Smooth muscle cell (in vitro differentiated cells): ENCODE results near the gene SH3GL2. TPM values are rescaled to one million over a fixed set of nuclear protein-coding genes. Genes with fewer than 3 reads are reported as not detected.

Experiments
- DNase-seq: peaks from one replicate; lab custom pipeline; 2025; ENCODE audit not compliant: unreplicated experiment; lab: John Stamatoyannopoulos, UW
- H2AFZ ChIP-seq: fragments of 200-600 bp; sonication (generic); 2 replicates; pipeline ENCODE4 v1.6.0; 2016; ENCODE audit warnings: antibody characterized with exemption, low read depth, mild to moderate bottlenecking
- H3F3A ChIP-seq: fragments of 200-600 bp; sonication (generic); 2 replicates; pipeline ENCODE4 v1.6.0; 2017; ENCODE audit warnings: antibody characterized with exemption, low read depth
- H3K27ac ChIP-seq: fragments of 200-600 bp; sonication (generic); 2 replicates; pipeline ENCODE4 v1.5.1; 2016; ENCODE audit warnings: low read depth, mild to moderate bottlenecking
- H3K27me3 ChIP-seq: fragments of 200-600 bp; sonication (generic); 2 replicates; pipeline ENCODE4 v1.6.1; 2016; ENCODE audit warnings: low read depth, mild to moderate bottlenecking
- H3K36me3 ChIP-seq: fragments of 200-600 bp; sonication (generic); 2 replicates; pipeline ENCODE4 v1.5.1; 2016; ENCODE audit warnings: low read depth
- H3K4me1 ChIP-seq: fragments of 200-600 bp; sonication (generic); 2 replicates; pipeline ENCODE4 v1.5.1; 2016; ENCODE audit warnings: low read depth
- H3K4me2 ChIP-seq: fragments of 200-600 bp; sonication (generic); 2 replicates; pipeline ENCODE4 v1.6.0; 2016; ENCODE audit warnings: mild to moderate bottlenecking
- H3K4me3 ChIP-seq: fragments of 200-600 bp; sonication (generic); 2 replicates; pipeline ENCODE4 v1.5.1; 2016; ENCODE audit warnings: mild to moderate bottlenecking
- H3K79me2 ChIP-seq: fragments of 200-600 bp; sonication (generic); 2 replicates; pipeline ENCODE4 v1.6.0; 2016; ENCODE audit warnings: low read depth, mild to moderate bottlenecking
- H3K9ac ChIP-seq: fragments of 200-600 bp; sonication (generic); 2 replicates; pipeline ENCODE4 v1.6.0; 2016; ENCODE audit warnings: low read depth
- H3K9me3 ChIP-seq: fragments of 200-600 bp; sonication (generic); replicated peaks from 2 replicates; pipeline ENCODE4 v1.5.1; 2016; ENCODE audit warnings: low read depth
- H4K20me1 ChIP-seq: fragments of 200-600 bp; sonication (generic); 2 replicates; pipeline ENCODE4 v1.6.0; 2016; ENCODE audit warnings: low read depth
- CTCF ChIP-seq: fragments of 200-600 bp; sonication (generic); IDR thresholded peaks from 2 replicates; pipeline ENCODE4 v1.5.1; 2017; ENCODE audit warnings: borderline replicate concordance, mild to moderate bottlenecking, antibody characterized with exemption; ENCODE audit not compliant: insufficient read depth, poor library complexity, severe bottlenecking
- WGBS: methylation state at CpG from one replicate; pipeline ENCODE4 v1.1.7; 2016; ENCODE audit warnings: low lambda C conversion rate; 5-methylcytosine and 5-hydroxymethylcytosine counted together
- polyA plus RNA-seq: library from polyadenylated mRNA; unstranded; fragments of >200 nt; fragmentation: Nextera tagmentation; extraction: Ambion mirVana; gene quantifications from 2 replicates; pipeline ENCODE4 v1.2.1, GENCODE V29; 2016
- total RNA-seq: library from RNA; depleted of rRNA; stranded (reverse); fragments of >200 nt; gene quantifications from 2 replicates; pipeline ENCODE4 v1.2.3, GENCODE V29; 2014

Gene SH3GL2
- total and polyA plus RNA-seq, 2 experiments from 2014 or later = not detected

GRCh38 chr9:17660158-17660557 lies 81.3 kb downstream of the SH3GL2 start:
- no peaks in the 10 kb centered on the region for H3K4me1 ChIP-seq
- H3K4me2 ChIP-seq = no peak overlapping the region
- DNase-seq = no peak
- no peaks in the 10 kb centered on the region for H4K20me1 ChIP-seq
- H3K36me3 ChIP-seq = no peaks in the 10 kb centered on the region
- no peak overlapping the region for H2AFZ ChIP-seq
- no peak for TF ChIP-seq CTCF
- no peak overlapping the region for H3K4me3 ChIP-seq
- 91% methylated on average over 3 of the region's 3 CpGs for WGBS
- peaks cover 30% of the 10 kb centered on the region for H3K27me3 ChIP-seq
- no peaks in the 10 kb centered on the region for H3K79me2 ChIP-seq
- H3K9me3 ChIP-seq = no peaks in the 10 kb centered on the region
- no peak overlapping the region for H3K27ac ChIP-seq
- H3F3A ChIP-seq = no peaks in the 10 kb centered on the region
- H3K9ac ChIP-seq = no peak overlapping the region

GRCh38 chr9:17665450-17665849 lies 86.6 kb downstream of the SH3GL2 start:
- no peaks in the 10 kb centered on the region for H3F3A ChIP-seq
- DNase-seq = no peak
- no peaks in the 10 kb centered on the region for H3K4me1 ChIP-seq
- H3K27ac ChIP-seq = no peak overlapping the region
- no peaks in the 10 kb centered on the region for H3K9me3 ChIP-seq
- H4K20me1 ChIP-seq = no peaks in the 10 kb centered on the region
- no peak overlapping the region for H3K4me3 ChIP-seq
- H3K36me3 ChIP-seq = no peaks in the 10 kb centered on the region
- H3K9ac ChIP-seq = no peak overlapping the region
- H3K4me2 ChIP-seq = no peak overlapping the region
- 91% methylated on average over 3 of the region's 3 CpGs for WGBS
- peaks cover 41% of the 10 kb centered on the region for H3K27me3 ChIP-seq
- H3K79me2 ChIP-seq = no peaks in the 10 kb centered on the region
- no peak overlapping the region for H2AFZ ChIP-seq
- no peak for TF ChIP-seq CTCF

GRCh38 chr9:17669206-17669605 lies 90.3 kb downstream of the SH3GL2 start:
- Histone ChIP-seq H3K4me3 (no peak overlapping the region), H3K4me2 (no peak overlapping the region), H3K27me3 (peaks cover 43% of the 10 kb centered on the region), H2AFZ (no peak overlapping the region), H3K4me1 (no peaks in the 10 kb centered on the region), H4K20me1 (no peaks in the 10 kb centered on the region), H3K27ac (no peak overlapping the region), H3K79me2 (no peaks in the 10 kb centered on the region), H3K36me3 (no peaks in the 10 kb centered on the region), H3K9ac (no peak overlapping the region), H3F3A (no peaks in the 10 kb centered on the region), H3K9me3 (no peaks in the 10 kb centered on the region)
- no peak for DNase-seq
- TF ChIP-seq CTCF = no peak
- 83% methylated on average over 4 of the region's 4 CpGs for WGBS

GRCh38 chr9:17682684-17683083 lies 103.8 kb downstream of the SH3GL2 start:
- no peaks in the 10 kb centered on the region for H4K20me1 ChIP-seq
- no peaks in the 10 kb centered on the region for H3K36me3 ChIP-seq
- H3K4me2 ChIP-seq = no peak overlapping the region

More at GRCh38 chr9:17682684-17683083, 103.8 kb downstream of the SH3GL2 start:
- Histone ChIP-seq H3K27ac (no peak overlapping the region), H3K4me3 (no peak overlapping the region), H3K79me2 (no peaks in the 10 kb centered on the region), H3K9ac (no peak overlapping the region), H3K27me3 (no peaks in the 10 kb centered on the region), H3K4me1 (no peaks in the 10 kb centered on the region), H2AFZ (no peak overlapping the region), H3F3A (no peaks in the 10 kb centered on the region), H3K9me3 (no peaks in the 10 kb centered on the region)
- 94% methylated on average over 2 of the region's 2 CpGs for WGBS
- TF ChIP-seq CTCF = no peak
- no peak for DNase-seq
